Measurements from ENCODE around the gene REV1. TPM values are rescaled to one million over a fixed set of nuclear protein-coding genes. Genes with fewer than 3 reads are reported as not detected.

REV1 gene
- total and polyA plus RNA-seq, 2 of the 8 experiments (the other 6 are each of a cell fraction or from before 2014, with no cell fraction given) = 16.6 to 34.3 TPM

DNA sequence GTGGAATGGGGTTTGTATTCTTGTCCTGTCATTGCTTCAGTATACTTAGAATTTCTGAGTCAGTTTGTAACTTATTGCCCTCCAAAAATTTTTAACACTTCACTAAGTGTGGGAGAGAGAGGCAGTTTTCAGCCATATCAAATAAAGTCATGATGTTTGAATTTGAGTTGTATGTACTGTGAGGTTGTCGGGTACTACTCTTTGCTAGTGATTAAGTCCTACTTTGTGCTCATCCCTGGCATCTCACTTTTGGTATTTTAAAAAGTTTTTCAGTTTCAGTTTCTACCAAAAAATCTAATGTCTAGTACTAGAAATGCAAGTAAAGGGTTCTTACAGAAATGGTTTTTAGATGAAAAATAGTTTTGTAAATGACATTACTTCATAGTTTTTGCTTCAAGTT lies 111.9 kb downstream of the REV1 start:
- Histone ChIP-seq H4K20me1 (replicated peaks in 1 of 2; ENCODE audit: control insufficient read depth in 1 of 2, insufficient read depth in 2 of 2, low read length in 2 of 2) (no peaks in the 10 kb centered on the region), H2BK20ac (ENCODE audit: low read length) (no peak overlapping the region), H3K56ac (replicated peaks; ENCODE audit: insufficient read length, low read depth, low read length) (no peak overlapping the region), H3K4ac (replicated peaks; ENCODE audit: insufficient read length, low read depth, low read length) (no peak overlapping the region), H3K9me3 (ENCODE audit: insufficient read depth in 2 of 2, low read depth in 1 of 2, low read length in 1 of 2) (no peaks in the 10 kb centered on the region), H2BK15ac (ENCODE audit: low read length) (no peak overlapping the region), H3K27ac (ENCODE audit: low read depth, low read length) (no peak overlapping the region), H4K8ac (ENCODE audit: extremely low read depth, insufficient read depth, low read length) (no peak overlapping the region), H3K79me2 (ENCODE audit: control insufficient read depth in 1 of 2, insufficient read depth in 2 of 2, low read length in 2 of 2) (no peaks in the 10 kb centered on the region), H3K36me3 (ENCODE audit: control insufficient read depth in 2 of 4, insufficient read depth in 4 of 4, low read length in 3 of 4) (peaks cover 0 to 73% (median 32%) of the 10 kb centered on the region in 4 experiments; a peak in 7 of 8 replicates), H3K79me1 (ENCODE audit: low read depth, low read length) (no peaks in the 10 kb centered on the region), H3K4me2 (ENCODE audit: insufficient read depth in 1 of 2, low read depth in 2 of 2, low read length in 2 of 2) (no peak overlapping the region), H4K91ac (replicated peaks; ENCODE audit: insufficient read length, low read length) (no peak overlapping the region), H2BK120ac (replicated peaks; ENCODE audit: low read depth, low read length) (no peak overlapping the region), H2BK5ac (ENCODE audit: low read depth, low read length) (no peak overlapping the region), H3K27me3 (replicated peaks in 1 of 4; ENCODE audit: control insufficient read depth in 3 of 4, extremely low read depth in 1 of 4, insufficient read depth in 3 of 4, low read length in 3 of 4) (no peaks in the 10 kb centered on the region), H3K4me1 (replicated peaks in 1 of 4; ENCODE audit: control insufficient read depth in 3 of 4, insufficient read depth in 4 of 4, low read length in 3 of 4) (no peaks in the 10 kb centered on the region), H3K23me2 (ENCODE audit: low read depth, low read length) (no peaks in the 10 kb centered on the region), H3K23ac (ENCODE audit: insufficient read length) (no peak overlapping the region), H2AK5ac (ENCODE audit: low read depth, low read length) (no peak overlapping the region), H3K18ac (ENCODE audit: extremely low read depth, low read length) (no peak overlapping the region), H3K9ac (replicated peaks in 1 of 4; ENCODE audit: extremely low read depth in 1 of 4, low read depth in 3 of 4, low read length in 3 of 4) (no peak overlapping the region), H2BK12ac (ENCODE audit: low read depth, low read length) (no peak overlapping the region), H2AFZ (ENCODE audit: low read length) (no peak overlapping the region), H3K14ac (ENCODE audit: insufficient read length) (no peak overlapping the region), H3K4me3 (ENCODE audit: extremely low read depth in 1 of 4, insufficient read depth in 2 of 4, low read depth in 3 of 4, low read length in 4 of 4) (no peak overlapping the region), H4K5ac (ENCODE audit: insufficient read length, low read depth, low read length) (no peak overlapping the region)
- WGBS, 2 experiments (ENCODE audit: extremely low coverage in 1 of 2, insufficient coverage in 1 of 2, insufficient read length in 1 of 2, insufficient replicate concordance in 2 of 2, low coverage in 1 of 2, low lambda C conversion rate in 2 of 2, missing lambda C conversion rate in 1 of 2) = 100% methylated on average over 1 of the region's 1 CpG; no CpG with 5 or more reads in 1 of the 2 experiments
- no peak for TF ChIP-seq KDM5A (IDR thresholded peaks at IDR 0.05; ENCODE audit: low read length)
- TF ChIP-seq NANOG (IDR thresholded peaks at IDR 0.05; ENCODE audit: insufficient read depth, low read depth, low read length, poor library complexity, severe bottlenecking) = no peak
- no peak for TF ChIP-seq BACH1 (IDR thresholded peaks at IDR 0.05; ENCODE audit: low read length)
- no peak for TF ChIP-seq RBBP5 (IDR thresholded peaks at IDR 0.05; ENCODE audit: borderline replicate concordance, low read depth, low read length)
- TF ChIP-seq SRF (IDR thresholded peaks at IDR 0.05; ENCODE audit: low read depth, low read length) = no peak
- no peak for TF ChIP-seq ZNF274 (IDR thresholded peaks at IDR 0.05; ENCODE audit: borderline replicate concordance, extremely low read depth, low read length)
- TF ChIP-seq RAD21 (IDR thresholded peaks at IDR 0.05 in 1 of 2, conservative IDR thresholded peaks at IDR 0.05 in 1 of 2; ENCODE audit: low read depth in 2 of 2, low read length in 2 of 2) = no peak
- no peak for TF ChIP-seq NRF1 (IDR thresholded peaks at IDR 0.05; ENCODE audit: low read depth, low read length)
- no peak for TF ChIP-seq GABPA (IDR thresholded peaks at IDR 0.05; ENCODE audit: borderline replicate concordance, insufficient read depth, low read length)
- no peak for FAIRE-seq
- ChIA-PET POLR2A (ENCODE audit: partially characterized antibody) (no interaction called here), CTCF (ENCODE audit: partially characterized antibody) (no interaction called here)
- DNase-seq (ENCODE audit: low read depth in 1 of 2, low spot score in 2 of 2) = no peak

Measured in H1 (cell line).